HG03354 (cell line): Measurements from ENCODE around the gene OR56B1.
"Not testable (repeated sequence)": the region's sequence is repeated elsewhere in the genome, so short reads cannot be mapped to it uniquely, and the experiment has no call there.

Experiments
- ATAC-seq: cut with Tn5 transposase; IDR thresholded peaks from one replicate; pipeline ENCODE4 v1.9.1; 2021; ENCODE audit warnings: mild to moderate bottlenecking; ENCODE audit not compliant: unreplicated experiment, poor library complexity, severe bottlenecking

Gene OR56B1

GRCh38 chr11:5736396-5736795 is at the start of gene OR56B1:
Gene OR56B1, plus strand, starts transcription at chr11:5736448. Its CDS starts 69 bp downstream, at chr11:5736517.
- ATAC-seq = no peak

GRCh38 chr11:5688482-5688881 is 47.8 kb upstream of the OR56B1 start:
- ATAC-seq = no peak

- peak; percentile 80 for ATAC-seq
These were observed 46.7 kb upstream of the OR56B1 start, which contains the start of gene TRIM22 for GRCh38 chr11:5689551-5689983. Gene TRIM22, plus strand, starts transcription at chr11:5689790. Its CDS starts 6,443 bp downstream, at chr11:5696233.

- no peak for ATAC-seq
These were observed 46.0 kb upstream of the OR56B1 start for GRCh38 chr11:5690216-5690615.

- no peak for ATAC-seq
These were observed 45.5 kb upstream of the OR56B1 start for GRCh38 chr11:5690736-5691135.

GRCh38 chr11:5691238-5691963 is 44.8 kb upstream of the OR56B1 start:
- ATAC-seq = not testable (repeated sequence)

- ATAC-seq = no peak
These were observed 44.3 kb upstream of the OR56B1 start for GRCh38 chr11:5691964-5692361.

GRCh38 chr11:5694642-5695041 is 41.6 kb upstream of the OR56B1 start:
- ATAC-seq = no peak

GRCh38 chr11:5695580-5695979 is 40.7 kb upstream of the OR56B1 start:
- no peak for ATAC-seq

- no peak for ATAC-seq
These were observed 40.0 kb upstream of the OR56B1 start for GRCh38 chr11:5696210-5696609.

GRCh38 chr11:5698281-5698680 is 38.0 kb upstream of the OR56B1 start:
- no peak for ATAC-seq

- ATAC-seq = no peak
These were observed 35.7 kb upstream of the OR56B1 start for GRCh38 chr11:5700421-5701054.

- ATAC-seq = no peak
These were observed 35.1 kb upstream of the OR56B1 start for GRCh38 chr11:5701055-5701577.

GRCh38 chr11:5703741-5704536 is 32.3 kb upstream of the OR56B1 start:
- peak; percentile 86 for ATAC-seq

- ATAC-seq = no peak
These were observed 30.6 kb upstream of the OR56B1 start for GRCh38 chr11:5705688-5706087.

GRCh38 chr11:5712507-5712906 is 23.7 kb upstream of the OR56B1 start:
- no peak for ATAC-seq

GRCh38 chr11:5713695-5714094 is 22.6 kb upstream of the OR56B1 start:
- ATAC-seq = no peak

- ATAC-seq = not testable (repeated sequence)
These were observed 19.7 kb upstream of the OR56B1 start for GRCh38 chr11:5716518-5716917.

GRCh38 chr11:5719703-5720495 is 16.3 kb upstream of the OR56B1 start:
- no peak for ATAC-seq
